Stimulated activated CD4-positive, alpha-beta T cell treated with anti-CD3 and anti-CD28 coated beads, Interleukin-4, amount 100 ng/mL, for 48 hours (primary cell): ENCODE results near the gene OR2T29.
"Not testable (repeated sequence)": the region's sequence is repeated elsewhere in the genome, so short reads cannot be mapped to it uniquely, and the experiment has no call there.

Source experiments
- DNase-seq, 2 donors: peaks; one replicate each; pipeline ENCODE4 v3.0.0-alpha.2; 2020; ENCODE audit warnings: low read depth in 2 of 2

Gene OR2T29, protein sequence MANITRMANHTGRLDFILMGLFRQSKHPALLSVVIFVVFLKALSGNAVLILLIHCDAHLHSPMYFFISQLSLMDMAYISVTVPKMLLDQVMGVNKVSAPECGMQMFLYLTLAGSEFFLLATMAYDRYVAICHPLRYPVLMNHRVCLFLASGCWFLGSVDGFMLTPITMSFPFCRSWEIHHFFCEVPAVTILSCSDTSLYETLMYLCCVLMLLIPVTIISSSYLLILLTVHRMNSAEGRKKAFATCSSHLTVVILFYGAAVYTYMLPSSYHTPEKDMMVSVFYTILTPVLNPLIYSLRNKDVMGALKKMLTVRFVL

GRCh38 chr1:248562672-248563071, at the start of gene OR2T29:
Gene OR2T29, minus strand, starts transcription at chr1:248562772. Its CDS starts 3,281 bp downstream, at chr1:248559491.
- DNase-seq, result not testable (repeated sequence)

DNA sequence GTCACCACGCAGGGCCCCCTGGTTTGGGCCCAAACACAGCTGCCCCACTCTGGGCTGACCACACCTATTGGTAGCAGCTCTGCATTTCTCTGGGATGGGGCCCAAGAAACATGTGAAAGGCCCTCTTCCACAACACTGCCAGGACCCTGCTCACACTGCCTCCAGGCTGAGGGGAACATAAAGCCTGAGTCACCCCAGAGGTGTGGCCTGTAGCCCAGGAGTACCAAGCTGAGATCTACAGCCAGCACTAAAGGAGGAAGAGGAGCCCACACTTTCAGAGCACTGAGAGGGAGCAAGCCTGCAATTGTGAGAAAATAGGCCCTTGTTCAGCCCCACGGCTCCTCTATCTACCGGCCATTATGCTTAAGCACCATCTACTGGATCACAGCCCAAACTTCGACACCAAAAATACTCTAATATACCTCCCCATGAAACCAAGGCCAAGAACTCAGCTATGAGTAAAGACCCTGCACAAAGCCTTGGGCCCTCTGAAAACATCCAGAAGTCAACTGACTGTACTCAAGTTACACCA, 49.4 kb upstream of the OR2T29 start:
- DNase-seq, result peak in 1 of 2 donors; percentile 11

GRCh38 chr1:248610301-248610700, 47.7 kb upstream of the OR2T29 start:
- DNase-seq, result no peak

- no peak for DNase-seq
Observed at GRCh38 chr1:248599396-248599795, 36.8 kb upstream of the OR2T29 start.

DNA sequence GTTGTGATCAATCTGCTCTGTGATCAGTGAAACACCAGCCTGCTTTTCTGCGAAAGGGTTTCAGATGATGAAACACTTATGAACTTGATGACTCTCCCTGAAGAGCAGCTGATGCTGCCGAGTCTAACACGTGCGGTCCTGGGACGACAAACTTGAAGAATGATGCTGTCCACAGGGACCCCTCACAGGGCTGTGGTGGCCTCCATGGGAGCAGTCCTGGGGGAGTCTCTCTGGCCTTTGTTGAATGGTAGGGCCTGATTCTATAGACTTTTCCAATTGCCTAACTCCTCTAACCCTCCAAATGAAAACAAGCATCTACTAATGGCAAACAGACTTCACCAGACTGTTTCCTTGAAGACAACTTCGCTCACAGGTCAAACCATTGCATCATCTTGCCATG, 35.0 kb upstream of the OR2T29 start, which contains the start of gene OR2T10:
TSS of gene OR2T10 (minus strand) at position 112 of the 400 bp plus-strand sequence. CDS start 3,932 bp downstream, outside the sequence.
- no peak for DNase-seq

DNA sequence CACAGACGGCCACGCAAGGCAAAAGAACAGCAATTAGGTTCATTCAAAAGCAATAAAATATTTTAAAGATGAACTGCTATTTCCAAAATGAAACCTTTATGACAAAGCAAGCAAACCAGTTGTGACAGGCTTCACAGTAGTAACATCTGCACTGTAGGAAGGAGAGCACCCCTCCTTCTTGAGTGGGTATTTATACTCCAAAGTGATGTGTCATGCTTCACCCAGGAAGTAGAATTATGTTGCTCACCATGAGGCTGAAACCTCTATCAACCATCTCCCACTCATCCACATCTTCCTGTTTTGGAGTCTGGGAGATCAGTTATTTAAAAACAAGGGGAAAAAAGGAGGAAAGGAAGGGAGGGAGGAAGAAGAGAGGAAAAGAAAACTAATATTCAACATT, 34.0 kb upstream of the OR2T29 start:
- no peak for DNase-seq

DNA sequence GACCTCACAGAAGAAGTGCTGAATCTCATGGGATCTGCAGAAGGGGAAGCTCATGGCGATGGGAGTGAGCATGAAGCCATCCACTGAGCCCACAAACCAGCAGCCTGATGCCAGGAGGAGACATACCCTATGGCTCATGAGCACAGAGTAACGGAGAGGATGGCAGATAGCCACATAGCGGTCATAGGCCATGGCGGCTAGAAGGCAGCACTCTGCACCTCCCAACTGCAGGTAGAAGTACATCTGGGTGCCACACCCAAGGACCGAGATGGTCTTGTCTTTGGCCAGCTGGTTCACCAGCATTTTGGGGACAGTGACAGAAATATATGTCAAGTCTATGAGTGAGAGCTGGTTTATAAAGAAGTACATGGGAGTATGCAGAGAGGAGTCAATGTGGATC, 30.7 kb upstream of the OR2T29 start:
- DNase-seq, result no peak

DNA sequence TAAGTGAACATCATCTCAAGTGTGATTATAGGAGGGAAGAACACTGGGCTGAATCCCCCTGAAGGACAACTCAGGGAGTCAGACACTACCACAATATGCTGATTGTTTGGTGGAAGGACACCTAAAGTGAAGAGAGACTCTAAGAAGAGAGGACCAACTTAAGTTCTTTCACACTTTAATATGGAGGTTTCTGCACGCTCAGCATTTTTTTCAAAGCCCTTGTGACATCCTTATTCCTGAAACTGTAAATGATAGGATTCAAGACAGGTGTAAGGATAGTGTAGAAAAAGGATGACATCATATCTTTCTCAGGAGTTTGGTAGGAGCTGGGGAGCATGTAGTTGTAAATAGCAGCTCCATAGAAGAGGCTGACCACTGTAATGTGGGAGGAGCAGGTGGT, 30.1 kb upstream of the OR2T29 start:
- no peak for DNase-seq

- DNase-seq, result no peak
Observed at GRCh38 chr1:248590055-248590454, 27.5 kb upstream of the OR2T29 start.

DNA sequence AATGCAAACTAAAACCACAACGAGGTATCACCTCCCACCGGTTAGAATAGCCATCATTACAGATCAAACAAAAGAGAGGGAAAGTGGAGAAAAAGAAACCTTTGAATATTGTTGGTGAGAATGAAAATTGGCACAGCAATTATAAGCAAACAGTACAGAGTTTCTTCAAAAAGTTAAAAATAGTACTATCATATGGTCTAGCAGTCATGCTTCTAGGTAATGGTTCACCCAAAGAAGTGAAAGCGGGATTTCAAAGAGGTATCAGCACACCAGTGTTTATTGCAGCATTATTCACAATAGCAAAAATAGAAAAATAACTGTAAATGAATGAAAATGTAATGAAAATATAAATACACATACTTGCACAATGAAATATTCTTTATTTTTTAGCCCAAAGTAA, 26.8 kb upstream of the OR2T29 start:
- no peak for DNase-seq

- DNase-seq, result no peak
Observed at GRCh38 chr1:248585266-248585665, 22.7 kb upstream of the OR2T29 start.

GRCh38 chr1:248576260-248576980, 13.8 kb upstream of the OR2T29 start:
- DNase-seq, result no peak

- not testable (repeated sequence) for DNase-seq
Observed at GRCh38 chr1:248574657-248575056, 12.1 kb upstream of the OR2T29 start, which contains the start of gene OR2T34. Gene OR2T34, minus strand, starts transcription at chr1:248574757. Its CDS starts 0 bp downstream, at chr1:248574757.

DNA sequence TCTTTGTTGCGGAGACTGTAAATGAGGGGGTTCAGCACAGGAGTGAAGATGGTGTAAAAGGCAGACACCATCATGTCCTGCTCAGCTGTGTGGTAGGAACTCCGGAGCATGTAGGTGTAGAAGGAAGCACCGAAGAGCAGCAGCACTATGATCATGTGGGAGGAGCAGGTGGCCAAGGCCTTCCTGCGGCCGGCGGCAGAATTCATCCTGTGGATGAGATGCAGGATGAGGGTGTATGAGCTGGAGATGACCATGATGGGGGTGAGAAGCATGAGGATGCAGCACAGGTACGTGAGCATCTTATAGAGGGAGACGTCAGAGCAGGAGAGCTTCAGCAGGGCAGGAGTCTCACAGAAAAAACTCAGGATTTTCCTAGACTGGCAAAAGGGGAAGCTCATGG, 11.3 kb upstream of the OR2T29 start:
- not testable (repeated sequence) for DNase-seq

DNA sequence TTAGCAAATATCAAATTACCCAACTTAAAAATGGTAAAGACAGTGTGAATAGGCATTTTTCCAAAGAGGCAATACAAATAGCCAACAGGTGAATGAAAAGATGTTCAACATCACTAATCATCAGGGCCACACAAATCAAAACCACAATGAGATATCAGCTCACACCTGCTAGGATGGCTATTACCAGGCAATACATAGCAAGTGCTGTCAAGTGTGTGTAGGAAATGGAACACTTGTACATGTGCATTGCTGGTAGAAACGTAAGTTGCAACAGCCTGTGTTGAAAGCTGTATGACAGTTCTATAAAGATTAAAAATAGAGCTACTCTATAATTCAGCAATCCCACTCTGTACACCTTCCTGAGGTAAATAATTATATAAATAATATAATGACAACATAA, 9.5 kb upstream of the OR2T29 start:
- DNase-seq, result not testable (repeated sequence)

GRCh38 chr1:248570811-248571210, 8.2 kb upstream of the OR2T29 start:
- DNase-seq, result not testable (repeated sequence)

GRCh38 chr1:248569049-248569448, 6.5 kb upstream of the OR2T29 start:
- DNase-seq, result not testable (repeated sequence)

DNA sequence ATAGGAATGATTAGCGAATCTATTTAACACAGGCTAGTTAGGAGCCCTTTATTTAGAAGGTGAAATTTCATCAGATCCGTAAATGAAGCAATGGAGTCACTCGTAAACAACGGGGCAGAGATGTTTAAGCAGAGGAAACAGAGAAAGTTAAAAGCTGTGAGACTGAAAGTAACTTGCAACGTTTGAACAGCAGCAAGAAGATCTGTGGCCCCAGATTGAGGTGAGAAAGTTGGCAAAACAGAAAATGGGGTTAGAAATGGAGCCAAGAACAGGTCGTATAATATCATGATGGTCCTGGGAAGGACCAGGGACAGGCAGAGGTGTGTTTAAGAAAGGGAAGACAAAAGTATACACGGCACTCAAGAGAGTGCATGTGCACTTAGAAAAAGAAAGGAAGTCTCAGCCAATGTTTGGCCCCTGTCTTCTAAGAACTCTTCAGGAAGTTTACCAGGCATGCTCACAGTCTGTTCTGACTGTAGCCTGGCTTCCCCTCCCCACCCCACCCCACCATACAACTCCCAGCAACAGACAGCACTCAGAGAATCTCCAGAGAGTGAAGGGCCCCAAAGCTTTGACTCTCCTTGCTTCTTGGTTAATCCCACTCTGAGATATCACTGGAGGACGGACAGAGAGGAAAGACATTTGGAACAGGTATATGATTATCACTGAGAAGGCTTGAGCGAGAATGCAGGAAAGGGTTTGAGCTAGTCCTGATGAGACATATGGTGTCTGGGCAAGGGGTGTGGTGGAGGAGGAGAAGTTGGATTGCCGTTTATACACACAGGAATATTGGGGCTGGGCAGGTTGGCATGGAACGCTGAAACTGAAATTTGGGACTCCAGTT, 3.2 kb upstream of the OR2T29 start:
- DNase-seq, result not testable (repeated sequence)

GRCh38 chr1:248551027-248551426, 11.5 kb downstream of the OR2T29 start:
- not testable (repeated sequence) for DNase-seq

DNA sequence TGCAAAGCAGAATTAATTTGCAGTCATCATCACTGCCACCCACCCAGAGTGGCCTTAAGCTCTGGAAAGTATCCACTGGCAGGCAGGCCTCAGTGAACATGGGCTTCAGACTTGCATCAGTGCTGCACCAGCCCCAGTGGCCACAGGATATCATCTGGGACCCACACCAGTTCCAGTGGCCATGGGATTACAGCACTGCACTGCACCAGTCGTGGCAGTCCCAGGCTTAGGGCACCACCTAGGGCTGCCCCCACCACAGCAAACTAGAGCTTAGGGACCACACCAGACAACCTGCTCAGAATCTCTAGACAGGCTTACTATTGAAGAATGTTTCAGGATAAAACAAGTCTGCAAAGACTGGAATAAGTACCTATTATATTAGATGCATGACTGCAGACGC, 15.2 kb downstream of the OR2T29 start:
- not testable (repeated sequence) for DNase-seq

- DNase-seq, result not testable (repeated sequence)
Observed at GRCh38 chr1:248537449-248537848, 25.1 kb downstream of the OR2T29 start.

DNA sequence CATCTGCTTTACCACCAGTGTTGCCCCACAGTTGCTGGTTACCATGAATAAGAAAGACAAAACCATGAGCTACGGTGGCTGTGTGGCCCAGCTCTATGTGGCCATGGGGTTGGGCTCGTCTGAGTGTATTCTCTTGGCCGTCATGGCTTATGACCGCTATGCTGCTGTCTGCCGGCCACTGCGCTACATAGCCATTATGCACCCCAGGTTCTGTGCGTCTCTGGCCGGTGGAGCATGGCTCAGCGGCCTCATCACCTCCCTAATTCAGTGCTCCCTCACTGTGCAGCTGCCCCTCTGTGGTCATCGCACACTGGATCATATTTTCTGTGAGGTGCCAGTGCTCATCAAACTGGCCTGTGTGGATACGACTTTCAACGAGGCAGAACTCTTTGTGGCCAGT, 40.7 kb downstream of the OR2T29 start:
- no peak for DNase-seq
